Smooth muscle cell (in vitro differentiated cells): ENCODE results near the gene GC. TPM values are rescaled to one million over a fixed set of nuclear protein-coding genes. Genes with fewer than 3 reads are reported as not detected.

Experiments
- DNase-seq: peaks from one replicate; lab custom pipeline; 2025; ENCODE audit not compliant: unreplicated experiment; lab: John Stamatoyannopoulos, UW
- H2AFZ ChIP-seq: fragments of 200-600 bp; sonication (generic); 2 replicates; pipeline ENCODE4 v1.6.0; 2016; ENCODE audit warnings: antibody characterized with exemption, low read depth, mild to moderate bottlenecking
- H3F3A ChIP-seq: fragments of 200-600 bp; sonication (generic); 2 replicates; pipeline ENCODE4 v1.6.0; 2017; ENCODE audit warnings: antibody characterized with exemption, low read depth
- H3K27ac ChIP-seq: fragments of 200-600 bp; sonication (generic); 2 replicates; pipeline ENCODE4 v1.5.1; 2016; ENCODE audit warnings: low read depth, mild to moderate bottlenecking
- H3K27me3 ChIP-seq: fragments of 200-600 bp; sonication (generic); 2 replicates; pipeline ENCODE4 v1.6.1; 2016; ENCODE audit warnings: low read depth, mild to moderate bottlenecking
- H3K36me3 ChIP-seq: fragments of 200-600 bp; sonication (generic); 2 replicates; pipeline ENCODE4 v1.5.1; 2016; ENCODE audit warnings: low read depth
- H3K4me1 ChIP-seq: fragments of 200-600 bp; sonication (generic); 2 replicates; pipeline ENCODE4 v1.5.1; 2016; ENCODE audit warnings: low read depth
- H3K4me2 ChIP-seq: fragments of 200-600 bp; sonication (generic); 2 replicates; pipeline ENCODE4 v1.6.0; 2016; ENCODE audit warnings: mild to moderate bottlenecking
- H3K4me3 ChIP-seq: fragments of 200-600 bp; sonication (generic); 2 replicates; pipeline ENCODE4 v1.5.1; 2016; ENCODE audit warnings: mild to moderate bottlenecking
- H3K79me2 ChIP-seq: fragments of 200-600 bp; sonication (generic); 2 replicates; pipeline ENCODE4 v1.6.0; 2016; ENCODE audit warnings: low read depth, mild to moderate bottlenecking
- H3K9ac ChIP-seq: fragments of 200-600 bp; sonication (generic); 2 replicates; pipeline ENCODE4 v1.6.0; 2016; ENCODE audit warnings: low read depth
- H3K9me3 ChIP-seq: fragments of 200-600 bp; sonication (generic); replicated peaks from 2 replicates; pipeline ENCODE4 v1.5.1; 2016; ENCODE audit warnings: low read depth
- H4K20me1 ChIP-seq: fragments of 200-600 bp; sonication (generic); 2 replicates; pipeline ENCODE4 v1.6.0; 2016; ENCODE audit warnings: low read depth
- CTCF ChIP-seq: fragments of 200-600 bp; sonication (generic); IDR thresholded peaks from 2 replicates; pipeline ENCODE4 v1.5.1; 2017; ENCODE audit warnings: borderline replicate concordance, mild to moderate bottlenecking, antibody characterized with exemption; ENCODE audit not compliant: insufficient read depth, poor library complexity, severe bottlenecking
- WGBS: methylation state at CpG from one replicate; pipeline ENCODE4 v1.1.7; 2016; ENCODE audit warnings: low lambda C conversion rate; 5-methylcytosine and 5-hydroxymethylcytosine counted together
- polyA plus RNA-seq: library from polyadenylated mRNA; unstranded; fragments of >200 nt; fragmentation: Nextera tagmentation; extraction: Ambion mirVana; gene quantifications from 2 replicates; pipeline ENCODE4 v1.2.1, GENCODE V29; 2016
- total RNA-seq: library from RNA; depleted of rRNA; stranded (reverse); fragments of >200 nt; gene quantifications from 2 replicates; pipeline ENCODE4 v1.2.3, GENCODE V29; 2014

Gene GC
- total and polyA plus RNA-seq, 2 experiments from 2014 or later: 0.18 to 0.34 TPM

DNA sequence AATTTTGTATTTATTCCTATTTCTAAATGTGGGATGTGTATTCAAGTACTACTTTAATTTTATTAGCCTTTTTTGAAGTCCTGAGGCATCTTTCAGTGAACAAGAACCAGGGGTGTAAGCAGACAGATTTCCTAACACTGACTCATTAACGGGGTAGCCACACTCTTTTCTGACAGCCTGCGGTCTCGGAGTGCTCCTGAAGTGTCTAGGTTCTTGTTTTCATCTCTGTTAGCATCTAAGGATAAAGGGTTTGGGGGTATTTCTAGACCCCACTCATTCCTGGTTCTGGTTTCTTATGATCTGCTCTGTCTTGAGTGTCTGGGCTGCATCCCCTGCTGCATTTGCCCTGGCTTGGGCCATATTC lies 71.9 kb downstream of the GC start:
- H3K4me1 ChIP-seq: no peaks in the 10 kb centered on the region
- no peaks in the 10 kb centered on the region for H3K79me2 ChIP-seq
- no peaks in the 10 kb centered on the region for H3K36me3 ChIP-seq
- H3K9ac ChIP-seq: no peak overlapping the region
- TF ChIP-seq CTCF: no peak
- H2AFZ ChIP-seq: no peak overlapping the region
- H3F3A ChIP-seq: peaks cover 14% of the 10 kb centered on the region
- no peak for DNase-seq
- whole genome bisulfite sequencing: 3% methylated on average over 3 of the region's 3 CpGs
- peak overlapping the region; percentile 60 for H3K4me2 ChIP-seq
- no peak overlapping the region for H3K27ac ChIP-seq
- H3K9me3 ChIP-seq: no peaks in the 10 kb centered on the region
- H3K4me3 ChIP-seq: no peak overlapping the region
- H3K27me3 ChIP-seq: no peaks in the 10 kb centered on the region
- no peaks in the 10 kb centered on the region for H4K20me1 ChIP-seq

- Histone ChIP-seq H3K4me3 (no peak overlapping the region), H3K27ac (no peak overlapping the region), H3K9ac (no peak overlapping the region), H4K20me1 (no peaks in the 10 kb centered on the region), H3F3A (peaks cover 14% of the 10 kb centered on the region), H3K36me3 (no peaks in the 10 kb centered on the region), H2AFZ (no peak overlapping the region), H3K4me1 (no peaks in the 10 kb centered on the region), H3K79me2 (no peaks in the 10 kb centered on the region), H3K4me2 (no peak overlapping the region), H3K9me3 (no peaks in the 10 kb centered on the region), H3K27me3 (no peaks in the 10 kb centered on the region)
- DNase-seq: no peak
- WGBS: 61% methylated on average over 2 of the region's 2 CpGs
- TF ChIP-seq CTCF: no peak
Observed at GRCh38 chr4:71711044-71711984, 72.6 kb downstream of the GC start.

DNA sequence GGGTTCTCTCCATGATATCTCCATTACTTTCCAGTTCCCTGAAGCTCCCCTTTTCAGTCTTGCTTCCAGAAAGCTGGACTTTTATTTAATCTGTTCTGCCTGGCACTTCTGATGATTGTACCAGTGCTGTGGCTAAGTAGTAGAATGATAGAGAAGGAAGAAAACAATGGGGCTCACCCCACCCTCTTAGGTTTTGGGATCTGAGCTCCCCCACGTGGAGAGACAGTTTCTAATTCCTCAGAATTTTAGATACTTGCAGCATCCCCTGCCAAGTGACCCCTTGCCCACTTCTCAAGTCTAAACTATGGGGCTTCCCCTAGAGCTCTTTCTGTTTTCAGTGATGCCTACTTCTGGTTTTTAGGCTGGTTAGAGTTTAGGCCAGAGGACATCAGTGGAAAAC lies 73.9 kb downstream of the GC start:
- Histone ChIP-seq H3K79me2 (no peaks in the 10 kb centered on the region), H3F3A (peaks cover 14% of the 10 kb centered on the region), H3K9me3 (no peaks in the 10 kb centered on the region), H3K4me1 (no peaks in the 10 kb centered on the region), H3K27ac (no peak overlapping the region), H3K4me3 (no peak overlapping the region), H3K9ac (no peak overlapping the region), H3K4me2 (no peak overlapping the region), H3K27me3 (no peaks in the 10 kb centered on the region), H4K20me1 (no peaks in the 10 kb centered on the region), H3K36me3 (no peaks in the 10 kb centered on the region), H2AFZ (no peak overlapping the region)
- TF ChIP-seq CTCF: no peak
- 0% methylated on average over 1 of the region's 1 CpG for WGBS
- no peak for DNase-seq

DNA sequence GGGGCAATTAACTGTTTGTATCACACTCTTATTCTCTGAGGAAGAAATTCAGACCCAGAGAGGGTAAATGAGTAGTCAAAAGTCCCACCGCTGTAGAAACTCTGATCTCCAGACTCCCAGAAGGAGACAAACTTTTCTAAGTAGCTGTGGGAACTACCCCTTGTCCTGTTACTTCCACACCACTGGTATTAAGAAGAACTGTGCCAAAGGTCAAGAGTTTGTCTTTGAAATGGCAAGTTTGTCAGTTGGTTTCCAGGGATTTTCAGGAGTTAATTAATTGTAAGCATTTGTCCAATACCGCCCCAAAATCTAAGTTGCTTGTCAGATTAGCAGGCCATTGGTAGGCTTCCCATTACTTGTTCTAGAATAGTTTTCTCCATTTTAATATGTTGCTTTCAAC lies 85.7 kb downstream of the GC start:
- no peaks in the 10 kb centered on the region for H4K20me1 ChIP-seq
- WGBS: 100% methylated on average over 2 of the region's 2 CpGs
- no peaks in the 10 kb centered on the region for H3K27me3 ChIP-seq
- H3K4me2 ChIP-seq: no peak overlapping the region
- H3K4me3 ChIP-seq: no peak overlapping the region
- H2AFZ ChIP-seq: no peak overlapping the region
- TF ChIP-seq CTCF: no peak
- DNase-seq: no peak
- no peaks in the 10 kb centered on the region for H3K9me3 ChIP-seq
- no peaks in the 10 kb centered on the region for H3K36me3 ChIP-seq
- no peak overlapping the region for H3K9ac ChIP-seq
- no peaks in the 10 kb centered on the region for H3K4me1 ChIP-seq
- no peaks in the 10 kb centered on the region for H3K79me2 ChIP-seq
- H3K27ac ChIP-seq: no peak overlapping the region
- H3F3A ChIP-seq: no peaks in the 10 kb centered on the region
